GM15510 (cell line): ENCODE results near the gene MCTP1.

Experiments
- POLR2A ChIP-seq: IDR thresholded peaks from 3 replicates; pipeline ENCODE4 v1.6.1; 2011; ENCODE audit warnings: borderline replicate concordance; ENCODE audit not compliant: insufficient read length; ENCODE audit errors: extremely low read depth

MCTP1 gene

GRCh38 chr5:95175106-95175505 lies 109.8 kb downstream of the MCTP1 start:
- TF ChIP-seq POLR2A: no peak

GRCh38 chr5:95172659-95173058 lies 112.2 kb downstream of the MCTP1 start:
- TF ChIP-seq POLR2A: no peak

GRCh38 chr5:95164861-95165260 lies 120.0 kb downstream of the MCTP1 start:
- no peak for TF ChIP-seq POLR2A

GRCh38 chr5:95163079-95163478 lies 121.8 kb downstream of the MCTP1 start:
- no peak for TF ChIP-seq POLR2A

GRCh38 chr5:95162231-95162992 lies 122.5 kb downstream of the MCTP1 start:
- TF ChIP-seq POLR2A: no peak

GRCh38 chr5:95159603-95160002 lies 125.3 kb downstream of the MCTP1 start:
- TF ChIP-seq POLR2A: no peak

- no peak for TF ChIP-seq POLR2A
Measured at GRCh38 chr5:95155888-95156287, 129.0 kb downstream of the MCTP1 start.

- TF ChIP-seq POLR2A: no peak
Measured at GRCh38 chr5:95153511-95153910, 131.4 kb downstream of the MCTP1 start.

- TF ChIP-seq POLR2A: no peak
Measured at GRCh38 chr5:95152535-95152934, 132.4 kb downstream of the MCTP1 start.

- TF ChIP-seq POLR2A: no peak
Measured at GRCh38 chr5:95152131-95152530, 132.8 kb downstream of the MCTP1 start.

GRCh38 chr5:95151694-95152093 lies 133.2 kb downstream of the MCTP1 start:
- no peak for TF ChIP-seq POLR2A

- TF ChIP-seq POLR2A: no peak
Measured at GRCh38 chr5:95149387-95149786, 135.5 kb downstream of the MCTP1 start.

- TF ChIP-seq POLR2A: no peak
Measured at GRCh38 chr5:95148453-95148852, 136.4 kb downstream of the MCTP1 start.

GRCh38 chr5:95142145-95142544 lies 142.7 kb downstream of the MCTP1 start:
- no peak for TF ChIP-seq POLR2A

GRCh38 chr5:95141141-95141540 lies 143.8 kb downstream of the MCTP1 start:
- no peak for TF ChIP-seq POLR2A

- TF ChIP-seq POLR2A: no peak
Measured at GRCh38 chr5:95134326-95134725, 150.6 kb downstream of the MCTP1 start.

- TF ChIP-seq POLR2A: no peak
Measured at GRCh38 chr5:95132096-95132495, 152.8 kb downstream of the MCTP1 start.

- TF ChIP-seq POLR2A: no peak
Measured at GRCh38 chr5:95130941-95131340, 154.0 kb downstream of the MCTP1 start.

- TF ChIP-seq POLR2A: no peak
Measured at GRCh38 chr5:95124731-95125130, 160.2 kb downstream of the MCTP1 start.
